GM12872 (cell line): ENCODE results near the gene IP6K3.

Experiments used
- CTCF ChIP-seq: IDR thresholded peaks from 3 replicates; pipeline ENCODE4 v1.5.1; 2011; ENCODE audit warnings: low read depth, mild to moderate bottlenecking, low read length, moderate library complexity; ENCODE audit not compliant: insufficient read depth

IP6K3 gene

GRCh38 chr6:33722103-33722623, 24.5 kb downstream of the IP6K3 start:
- no peak for TF ChIP-seq CTCF

- no peak for TF ChIP-seq CTCF
These were observed 25.2 kb downstream of the IP6K3 start for GRCh38 chr6:33721508-33721907.

GRCh38 chr6:33720998-33721397, 25.7 kb downstream of the IP6K3 start:
- TF ChIP-seq CTCF, result no peak

- TF ChIP-seq CTCF, result no peak
These were observed 27.2 kb downstream of the IP6K3 start for GRCh38 chr6:33719326-33719987.

- no peak for TF ChIP-seq CTCF
These were observed 28.0 kb downstream of the IP6K3 start for GRCh38 chr6:33718713-33719112.

- no peak for TF ChIP-seq CTCF
These were observed 28.7 kb downstream of the IP6K3 start for GRCh38 chr6:33717934-33718455.

GRCh38 chr6:33716890-33717632, 29.6 kb downstream of the IP6K3 start:
- no peak for TF ChIP-seq CTCF
